Cardiac ventricle fibroblast (primary cell): Measurements from ENCODE around the gene PLIN1. TPM values are rescaled to one million over a fixed set of nuclear protein-coding genes. Genes with fewer than 3 reads are reported as not detected.

Experiments used
- total RNA-seq: library from RNA; depleted of rRNA; stranded (reverse); fragments of >200 nt; gene quantifications from 2 replicates; pipeline ENCODE4 v1.2.3, GENCODE V29; 2015

The PLIN1 gene
- 15.8 and 16.5 TPM in 2 replicates for total RNA-seq

DNA sequence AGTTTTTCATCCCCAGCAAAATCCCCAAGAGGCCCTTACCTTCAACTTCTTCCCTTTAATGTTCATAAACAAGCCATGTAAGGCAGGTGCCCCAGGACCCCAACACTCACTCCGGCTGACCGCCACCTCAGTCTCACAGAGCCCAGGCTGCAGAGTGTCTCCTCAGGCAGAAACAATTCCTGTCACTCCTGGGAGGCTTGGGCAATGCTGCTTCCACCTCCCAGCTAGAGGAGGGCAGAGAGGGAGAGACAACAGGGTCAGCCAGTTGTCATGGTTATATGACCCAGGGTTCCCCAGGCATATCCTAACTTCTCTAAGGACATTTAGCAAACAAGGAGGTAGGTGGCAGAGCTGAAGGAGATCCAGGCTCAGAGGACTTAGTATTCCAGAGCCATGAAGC is at the start of gene PLIN1:
PLIN1 (minus strand) TSS at position 156 of the 400 bp plus-strand sequence. CDS start 1,878 bp downstream, outside the sequence.

DNA sequence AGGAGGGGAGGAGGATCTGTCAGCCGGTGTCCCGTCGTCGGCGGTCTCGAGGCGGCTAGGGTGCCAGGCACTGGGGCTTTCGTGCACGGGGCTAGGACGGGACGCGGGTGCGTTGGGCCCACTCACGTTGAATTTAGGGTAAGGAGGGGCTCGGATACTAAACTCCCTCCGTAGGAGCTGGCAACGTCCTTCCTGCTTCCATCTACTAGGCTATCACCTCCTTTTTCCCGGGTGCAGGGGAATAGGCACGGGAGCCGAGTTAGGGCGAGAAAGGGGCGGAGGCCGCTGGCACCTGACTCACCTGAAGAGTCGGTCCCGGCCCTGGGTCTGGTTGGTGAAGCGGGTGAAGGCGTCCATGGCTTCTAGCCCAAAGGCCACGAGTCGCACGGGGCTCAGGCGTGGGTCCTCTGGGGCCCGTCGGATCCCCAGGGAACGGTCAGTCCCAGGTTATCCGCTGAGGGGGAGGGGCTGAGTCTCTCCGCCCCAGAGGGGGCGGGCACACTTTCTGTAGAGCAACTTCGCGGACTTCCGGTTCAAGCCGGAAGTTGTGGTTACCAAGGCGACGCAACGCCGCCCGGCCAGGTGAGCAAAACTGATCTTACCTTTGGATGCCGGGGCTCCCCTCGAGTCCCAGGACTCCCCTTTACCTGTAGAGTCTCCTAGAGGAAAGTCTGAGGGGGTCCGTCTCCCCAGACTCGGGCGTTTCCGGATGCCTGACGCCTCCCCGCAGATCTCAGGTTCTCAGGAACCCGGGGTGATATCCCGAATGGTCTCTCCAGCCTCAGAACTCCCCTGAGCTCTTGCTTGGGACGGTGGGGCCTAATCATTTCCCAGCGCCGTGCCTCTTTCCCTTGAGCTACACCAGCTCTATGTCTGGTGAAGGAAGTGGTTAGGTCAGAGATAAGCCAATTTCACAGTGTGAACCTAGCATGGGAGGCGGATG is 11.4 kb upstream of the PLIN1 start, which contains the start of the genes PEX11A and WDR93:
PEX11A (minus strand) TSS at position 479 of the 943 bp plus-strand sequence; CDS start at position 357, 122 bp downstream.
WDR93 (plus strand) TSS at position 536 of the 943 bp plus-strand sequence. CDS start 10,936 bp downstream, outside the sequence.

DNA sequence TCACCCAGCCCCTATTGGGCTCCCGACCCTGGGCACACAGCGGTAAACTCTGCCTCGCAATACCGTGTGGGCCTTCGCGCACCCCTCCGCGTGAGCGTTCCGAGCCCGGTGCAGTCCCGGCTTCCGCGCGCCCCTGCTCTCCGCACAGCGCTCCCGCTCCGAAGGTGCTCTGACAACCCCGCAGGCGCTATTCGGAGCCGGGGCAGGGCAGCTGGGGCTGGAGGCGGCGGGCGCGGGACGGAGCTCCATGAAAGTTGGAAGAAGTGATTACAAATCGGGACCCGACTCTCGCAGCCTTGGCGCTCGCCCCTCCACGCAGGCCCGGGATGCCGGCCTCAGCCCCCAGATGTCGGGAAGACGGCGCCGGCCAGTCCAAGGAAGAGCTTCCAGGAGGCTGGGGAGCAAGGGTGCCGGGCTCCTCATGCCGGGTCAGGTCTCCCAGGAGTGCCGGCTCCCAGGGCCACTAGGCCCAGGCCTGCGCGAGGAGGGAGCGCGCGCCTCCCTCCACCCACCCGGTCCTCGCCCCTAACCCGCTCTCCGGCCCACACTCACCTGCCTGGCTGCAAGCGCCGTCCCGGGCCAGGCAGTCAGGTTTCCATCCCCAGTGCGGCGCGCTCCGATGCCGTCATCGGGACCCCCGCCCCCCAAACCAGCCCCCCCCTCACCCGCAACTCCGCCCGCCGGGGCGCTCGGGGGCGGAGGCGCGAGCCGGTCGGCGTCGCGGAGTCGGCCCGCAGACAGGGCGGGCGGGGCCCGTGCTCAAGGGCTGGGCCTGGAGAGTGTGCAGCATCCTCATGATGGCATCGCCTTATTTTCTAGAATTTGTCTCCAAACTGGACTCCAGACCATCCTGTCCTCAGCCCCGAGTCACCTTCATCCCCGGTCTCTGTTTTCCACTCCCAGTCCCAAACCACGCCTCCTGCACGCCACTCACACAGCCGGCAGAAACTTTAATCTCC is 24.0 kb downstream of the PLIN1 start, which contains the start of gene KIF7:
KIF7 (minus strand) TSS at position 621 of the 959 bp plus-strand sequence. CDS start 2,537 bp downstream, outside the sequence.

Other genes starting within 250 kb of the PLIN1 start
- gene RHCG, start 182.8 kb downstream of the PLIN1 start, total RNA-seq: not detected in 2 replicates
- 0.69 and 0.88 TPM in 2 replicates for gene TICRR, start 103.9 kb downstream of the PLIN1 start, total RNA-seq
- gene KIF7, start 23.9 kb downstream of the PLIN1 start, total RNA-seq: 27.4 and 28.3 TPM in 2 replicates
- gene PEX11A, start 11.4 kb upstream of the PLIN1 start, total RNA-seq: 6.4 and 7.4 TPM in 2 replicates
- 0.10 TPM in 1 of 2 replicates, not detected in the other for gene WDR93, start 11.4 kb upstream of the PLIN1 start, total RNA-seq
- gene MESP1, start 71.9 kb upstream of the PLIN1 start, total RNA-seq: 1.2 and 2.1 TPM in 2 replicates
- gene MESP2, start 97.0 kb upstream of the PLIN1 start, total RNA-seq: 0.98 and 1.3 TPM in 2 replicates
- 103 and 119 TPM in 2 replicates for gene ANPEP, start 135.5 kb upstream of the PLIN1 start, total RNA-seq
- 19.4 and 32.0 TPM in 2 replicates for gene AP3S2, start 214.6 kb upstream of the PLIN1 start, total RNA-seq
- gene ARPIN, start 233.6 kb upstream of the PLIN1 start, total RNA-seq: 7.1 and 7.2 TPM in 2 replicates